Mucosa of stomach (tissue), 1 donor: ENCODE results near the gene ABHD18.
"Not testable (repeated sequence)": the region's sequence is repeated elsewhere in the genome, so short reads cannot be mapped to it uniquely, and the experiment has no call there.

ENCODE experiments used
- H3K27me3 ChIP-seq: one replicate; pipeline ENCODE4 v1.7.0; 2013; ENCODE audit warnings: mild to moderate bottlenecking, low read length; ENCODE audit not compliant: control insufficient read depth, insufficient read depth
- H3K36me3 ChIP-seq: one replicate; pipeline ENCODE4 v1.7.0; 2013; ENCODE audit warnings: low read length; ENCODE audit not compliant: control insufficient read depth, insufficient read depth
- H3K4me1 ChIP-seq: one replicate; pipeline ENCODE4 v1.7.0; 2013; ENCODE audit warnings: mild to moderate bottlenecking, low read length; ENCODE audit not compliant: control insufficient read depth, insufficient read depth
- H3K4me3 ChIP-seq: one replicate; pipeline ENCODE4 v1.7.0; 2013; ENCODE audit warnings: low read length
- H3K9ac ChIP-seq: one replicate; pipeline ENCODE4 v1.7.0; 2013; ENCODE audit warnings: mild to moderate bottlenecking, low read length, moderate library complexity
- H3K9me3 ChIP-seq: one replicate; pipeline ENCODE4 v1.7.0; 2013; ENCODE audit warnings: mild to moderate bottlenecking, low read length, moderate library complexity; ENCODE audit not compliant: control insufficient read depth
- donor health status: Pancreatic carcinoma.

ABHD18 gene

GRCh38 chr4:127965062-127965802 is at the start of gene ABHD18, which contains the start of gene MFSD8:
TSS of gene ABHD18 (plus strand) at chr4:127965406. CDS start at chr4:127982956, 17,550 bp downstream.
TSS of gene MFSD8 (minus strand) at chr4:127965173. CDS start at chr4:127965133, 40 bp downstream.
- no peaks in the 10 kb centered on the region for H3K27me3 ChIP-seq
- H3K9me3 ChIP-seq = no peaks in the 10 kb centered on the region
- no peaks in the 10 kb centered on the region for H3K4me1 ChIP-seq
- no peaks in the 10 kb centered on the region for H3K36me3 ChIP-seq
- peak within 1 kb of the TSS; percentile 92 for H3K4me3 ChIP-seq
- H3K9ac ChIP-seq = peak within 1 kb of the TSS; percentile 93

- Histone ChIP-seq H3K4me3 (no peak overlapping the region), H3K27me3 (no peaks in the 10 kb centered on the region), H3K4me1 (no peaks in the 10 kb centered on the region), H3K9ac (no peak overlapping the region), H3K36me3 (no peaks in the 10 kb centered on the region), H3K9me3 (no peaks in the 10 kb centered on the region)
These were observed 48.7 kb upstream of the ABHD18 start for GRCh38 chr4:127916512-127916911.

GRCh38 chr4:127917151-127917550 is 48.1 kb upstream of the ABHD18 start:
- H3K27me3 ChIP-seq = no peaks in the 10 kb centered on the region
- no peaks in the 10 kb centered on the region for H3K4me1 ChIP-seq
- H3K4me3 ChIP-seq = no peak overlapping the region
- H3K36me3 ChIP-seq = no peaks in the 10 kb centered on the region
- no peak overlapping the region for H3K9ac ChIP-seq
- no peaks in the 10 kb centered on the region for H3K9me3 ChIP-seq

- H3K4me3 ChIP-seq = no peak overlapping the region
- H3K36me3 ChIP-seq = no peaks in the 10 kb centered on the region
- H3K9me3 ChIP-seq = no peaks in the 10 kb centered on the region
- H3K4me1 ChIP-seq = no peaks in the 10 kb centered on the region
- no peaks in the 10 kb centered on the region for H3K27me3 ChIP-seq
- H3K9ac ChIP-seq = no peak overlapping the region
These were observed 44.7 kb upstream of the ABHD18 start for GRCh38 chr4:127920521-127920920.

GRCh38 chr4:127922226-127922625 is 43.0 kb upstream of the ABHD18 start:
- no peaks in the 10 kb centered on the region for H3K27me3 ChIP-seq
- H3K4me3 ChIP-seq = no peak overlapping the region
- H3K9me3 ChIP-seq = no peaks in the 10 kb centered on the region
- no peaks in the 10 kb centered on the region for H3K36me3 ChIP-seq
- H3K9ac ChIP-seq = no peak overlapping the region
- no peaks in the 10 kb centered on the region for H3K4me1 ChIP-seq

- H3K9me3 ChIP-seq, H3K4me3 ChIP-seq, H3K4me1 ChIP-seq, H3K9ac ChIP-seq, H3K27me3 ChIP-seq, H3K36me3 ChIP-seq: not testable (repeated sequence)
These were observed 39.5 kb upstream of the ABHD18 start for GRCh38 chr4:127925720-127926119.

GRCh38 chr4:127930175-127930574 is 35.0 kb upstream of the ABHD18 start:
- Histone ChIP-seq H3K36me3 (no peaks in the 10 kb centered on the region), H3K4me1 (no peaks in the 10 kb centered on the region), H3K9ac (no peak overlapping the region)

GRCh38 chr4:127931836-127932235 is 33.4 kb upstream of the ABHD18 start:
- H3K9me3 ChIP-seq, H3K36me3 ChIP-seq, H3K27me3 ChIP-seq, H3K4me3 ChIP-seq, H3K9ac ChIP-seq, H3K4me1 ChIP-seq: not testable (repeated sequence)

More at GRCh38 chr4:127930175-127930574, 35.0 kb upstream of the ABHD18 start:
- Histone ChIP-seq H3K27me3 (no peaks in the 10 kb centered on the region), H3K9me3 (no peaks in the 10 kb centered on the region), H3K4me3 (no peak overlapping the region)

GRCh38 chr4:127936974-127937373 is 28.2 kb upstream of the ABHD18 start:
- H3K36me3 ChIP-seq = no peaks in the 10 kb centered on the region
- no peak overlapping the region for H3K9ac ChIP-seq
- H3K4me1 ChIP-seq = no peaks in the 10 kb centered on the region
- H3K27me3 ChIP-seq = no peaks in the 10 kb centered on the region
- H3K4me3 ChIP-seq = no peak overlapping the region
- no peaks in the 10 kb centered on the region for H3K9me3 ChIP-seq

- Histone ChIP-seq H3K9me3 (no peaks in the 10 kb centered on the region), H3K4me3 (no peak overlapping the region), H3K27me3 (no peaks in the 10 kb centered on the region), H3K4me1 (no peaks in the 10 kb centered on the region), H3K9ac (no peak overlapping the region), H3K36me3 (no peaks in the 10 kb centered on the region)
These were observed 8.1 kb upstream of the ABHD18 start for GRCh38 chr4:127957105-127957504.

- Histone ChIP-seq H3K9me3 (no peaks in the 10 kb centered on the region), H3K27me3 (no peaks in the 10 kb centered on the region), H3K36me3 (no peaks in the 10 kb centered on the region), H3K9ac (no peak overlapping the region), H3K4me3 (no peak overlapping the region), H3K4me1 (no peaks in the 10 kb centered on the region)
These were observed 5.4 kb upstream of the ABHD18 start for GRCh38 chr4:127959794-127960193.

- H3K27me3 ChIP-seq, H3K9me3 ChIP-seq, H3K9ac ChIP-seq, H3K36me3 ChIP-seq, H3K4me1 ChIP-seq, H3K4me3 ChIP-seq: not testable (repeated sequence)
These were observed 1.4 kb upstream of the ABHD18 start for GRCh38 chr4:127963633-127964398.
